Mesenchymal stem cell (in vitro differentiated cells and primary cell): ENCODE data around the gene HOXA7.

Experiments used
- DNase-seq: peaks from one replicate; pipeline ENCODE4 v3.0.0-alpha.2; 2013
- H2AFZ ChIP-seq: one replicate; pipeline ENCODE4 v1.6.1; 2013; ENCODE audit warnings: low read depth, mild to moderate bottlenecking, control low read depth, inconsistent platforms, low read length, moderate library complexity
- H2AK5ac ChIP-seq: 2 replicates; pipeline ENCODE4 v1.6.1; 2013; ENCODE audit warnings: low read length, moderate library complexity, mild to moderate bottlenecking, inconsistent platforms; ENCODE audit not compliant: severe bottlenecking
- H2BK120ac ChIP-seq: one replicate; pipeline ENCODE4 v1.6.1; 2013; ENCODE audit warnings: low read depth, mild to moderate bottlenecking, inconsistent platforms, low read length, moderate library complexity
- H2BK12ac ChIP-seq, 2 experiments: one replicate each; pipeline ENCODE4 v1.6.1; 2013; ENCODE audit warnings: inconsistent platforms in 2 of 2, low read length in 2 of 2, mild to moderate bottlenecking in 2 of 2, moderate library complexity in 2 of 2, control low read depth in 1 of 2
- H2BK15ac ChIP-seq: one replicate; pipeline ENCODE4 v1.6.1; 2013; ENCODE audit warnings: mild to moderate bottlenecking, low read depth, inconsistent platforms; ENCODE audit not compliant: poor library complexity, severe bottlenecking
- H2BK5ac ChIP-seq: 2 replicates; pipeline ENCODE4 v1.6.1; 2013; ENCODE audit warnings: low read depth, mild to moderate bottlenecking, low read length, control low read depth, inconsistent platforms; ENCODE audit not compliant: poor library complexity, severe bottlenecking
- H3K14ac ChIP-seq, 2 experiments: one replicate each; pipeline ENCODE4 v1.6.1; 2013; ENCODE audit warnings: inconsistent platforms in 2 of 2, low read length in 2 of 2, control low read depth in 1 of 2, mild to moderate bottlenecking in 1 of 2, moderate library complexity in 1 of 2
- H3K18ac ChIP-seq, 2 experiments: one replicate each; pipeline ENCODE4 v1.6.1; 2013; ENCODE audit warnings: inconsistent platforms in 2 of 2, low read length in 2 of 2, control low read depth in 1 of 2, low read depth in 1 of 2, mild to moderate bottlenecking in 1 of 2
- H3K23ac ChIP-seq, 2 experiments: one replicate each; pipeline ENCODE4 v1.6.1; 2013; ENCODE audit warnings: inconsistent platforms in 2 of 2, low read length in 2 of 2, mild to moderate bottlenecking in 2 of 2, moderate library complexity in 2 of 2, control low read depth in 1 of 2
- H3K27ac ChIP-seq: 2 replicates; pipeline ENCODE4 v1.5.1; 2013; ENCODE audit warnings: mild to moderate bottlenecking, moderate library complexity, low read length, control low read depth, inconsistent platforms; ENCODE audit not compliant: poor library complexity, severe bottlenecking
- H3K27me3 ChIP-seq, 2 experiments: 2 replicates each; pipeline versions ENCODE4 v1.6.1 to v1.7.0; 2013; ENCODE audit warnings: low read length in 2 of 2, mild to moderate bottlenecking in 2 of 2, moderate library complexity in 2 of 2, control low read depth in 1 of 2, inconsistent platforms in 1 of 2; ENCODE audit not compliant: control insufficient read depth in 1 of 2, insufficient read depth in 1 of 2
- H3K36me3 ChIP-seq, 2 experiments: 2 replicates each; pipeline versions ENCODE4 v1.6.1 to v1.7.0; 2013; ENCODE audit warnings: low read length in 2 of 2, control low read depth in 1 of 2, inconsistent platforms in 1 of 2, low read depth in 1 of 2, mild to moderate bottlenecking in 1 of 2; ENCODE audit not compliant: insufficient read depth in 2 of 2, control insufficient read depth in 1 of 2
- H3K4ac ChIP-seq, 2 experiments: one replicate each; pipeline ENCODE4 v1.6.1; 2013; ENCODE audit warnings: inconsistent platforms in 2 of 2, low read length in 2 of 2, mild to moderate bottlenecking in 2 of 2, moderate library complexity in 2 of 2, control low read depth in 1 of 2, low read depth in 1 of 2
- H3K4me1 ChIP-seq: 2 replicates; pipeline ENCODE4 v1.6.1; 2013; ENCODE audit warnings: low read depth, low read length, control low read depth; ENCODE audit not compliant: control insufficient read depth, insufficient read depth
- H3K4me2 ChIP-seq: 2 replicates; pipeline ENCODE4 v1.6.1; 2013; ENCODE audit warnings: low read length, mild to moderate bottlenecking, inconsistent platforms; ENCODE audit not compliant: poor library complexity, severe bottlenecking
- H3K4me3 ChIP-seq, 2 experiments: 2 replicates each; pipeline versions ENCODE4 v1.5.1 to v1.7.0; 2013; ENCODE audit warnings: low read length in 2 of 2, mild to moderate bottlenecking in 2 of 2, control low read depth in 1 of 2, low read depth in 1 of 2; ENCODE audit not compliant: insufficient read depth in 1 of 2
- H3K79me1 ChIP-seq: replicated peaks from 2 replicates; pipeline ENCODE4 v1.6.1; 2013; ENCODE audit warnings: mild to moderate bottlenecking, control low read depth, low read length, inconsistent platforms; ENCODE audit not compliant: poor library complexity, severe bottlenecking
- H3K9ac ChIP-seq: 2 replicates; pipeline ENCODE4 v1.7.0; 2013; ENCODE audit warnings: mild to moderate bottlenecking, low read length, moderate library complexity
- H3K9me3 ChIP-seq: 2 replicates; pipeline ENCODE4 v1.7.0; 2013; ENCODE audit warnings: mild to moderate bottlenecking, low read length; ENCODE audit not compliant: control insufficient read depth
- H4K8ac ChIP-seq: one replicate; pipeline ENCODE4 v1.6.1; 2013; ENCODE audit warnings: inconsistent platforms, mild to moderate bottlenecking, low read length, moderate library complexity
- H4K91ac ChIP-seq: one replicate; pipeline ENCODE4 v1.6.1; 2013; ENCODE audit warnings: mild to moderate bottlenecking, low read length, inconsistent platforms
- WGBS: methylation state at CpG from one replicate; pipeline ENCODE4 v1.1.7; 2013; ENCODE audit warnings: mixed read lengths; 5-methylcytosine and 5-hydroxymethylcytosine counted together

The HOXA7 gene

DNA sequence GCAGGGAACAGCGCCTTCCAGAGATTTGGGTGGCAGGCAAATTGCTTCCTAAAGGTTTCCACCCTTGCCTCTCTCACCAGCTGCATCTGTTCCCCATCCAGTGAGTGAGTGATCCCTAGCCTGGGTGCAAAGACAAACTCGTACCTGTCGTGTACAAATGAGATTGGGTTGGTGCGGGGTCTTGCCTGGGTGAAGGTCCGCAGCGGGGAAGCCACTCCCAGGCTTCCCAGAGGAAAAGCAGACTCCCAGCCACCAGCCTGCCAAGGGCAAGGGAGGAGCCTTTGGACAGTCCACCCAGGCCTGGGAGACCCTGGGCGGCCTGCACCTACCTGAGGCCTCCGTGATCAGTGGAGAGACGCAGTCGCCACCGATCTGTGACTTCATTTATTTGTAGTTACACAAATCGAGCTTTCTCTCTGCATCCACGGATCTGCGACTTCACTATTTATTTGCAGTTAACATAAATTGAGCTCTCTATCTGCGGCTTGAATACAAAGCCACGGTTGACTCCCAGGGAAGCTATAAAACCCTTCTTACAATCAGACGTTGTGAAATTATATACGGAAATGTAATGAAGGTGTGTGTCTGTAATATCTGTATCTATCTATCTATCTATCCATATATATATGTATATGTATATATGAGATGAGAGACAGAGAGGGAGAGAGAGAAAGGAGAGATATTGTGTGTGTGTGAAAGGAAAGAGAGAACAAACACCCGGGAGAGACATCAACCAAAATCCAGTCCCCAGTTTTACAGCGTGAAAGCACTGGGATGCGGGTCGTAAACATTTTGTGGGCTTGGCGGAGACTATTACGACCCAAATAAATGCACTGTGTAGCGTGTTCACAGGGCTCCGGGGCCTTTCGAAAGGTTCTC, 3.0 kb upstream of the HOXA7 start:
- no peak overlapping the region for H3K14ac ChIP-seq
- peak overlapping the region in 1 of 2 experiments; percentile 82 for H3K4me3 ChIP-seq
- H2BK120ac ChIP-seq = no peak overlapping the region
- peak overlapping the region; percentile 84 for H3K9ac ChIP-seq
- no peak overlapping the region for H2AFZ ChIP-seq
- H2BK15ac ChIP-seq = no peak overlapping the region
- no peak overlapping the region for H4K91ac ChIP-seq
- H4K8ac ChIP-seq = no peak overlapping the region
- H3K4ac ChIP-seq = no peak overlapping the region
- peaks cover 0 to 43% of the 10 kb centered on the region in 2 experiments for H3K27me3 ChIP-seq
- H3K4me1 ChIP-seq = peaks cover 24% of the 10 kb centered on the region
- peaks cover 15 to 32% of the 10 kb centered on the region in 2 experiments for H3K36me3 ChIP-seq
- H3K9me3 ChIP-seq = no peaks in the 10 kb centered on the region
- WGBS = 76% methylated on average over 25 of the region's 27 CpGs
- no peak overlapping the region for H3K23ac ChIP-seq
- DNase-seq = no peak
- no peak overlapping the region for H3K18ac ChIP-seq
- H2BK12ac ChIP-seq = no peak overlapping the region
- H2AK5ac ChIP-seq = no peak overlapping the region
- no peak overlapping the region for H2BK5ac ChIP-seq
- H3K27ac ChIP-seq = no peak overlapping the region
- H3K79me1 ChIP-seq = peaks cover 5% of the 10 kb centered on the region
- no peak overlapping the region for H3K4me2 ChIP-seq

DNA sequence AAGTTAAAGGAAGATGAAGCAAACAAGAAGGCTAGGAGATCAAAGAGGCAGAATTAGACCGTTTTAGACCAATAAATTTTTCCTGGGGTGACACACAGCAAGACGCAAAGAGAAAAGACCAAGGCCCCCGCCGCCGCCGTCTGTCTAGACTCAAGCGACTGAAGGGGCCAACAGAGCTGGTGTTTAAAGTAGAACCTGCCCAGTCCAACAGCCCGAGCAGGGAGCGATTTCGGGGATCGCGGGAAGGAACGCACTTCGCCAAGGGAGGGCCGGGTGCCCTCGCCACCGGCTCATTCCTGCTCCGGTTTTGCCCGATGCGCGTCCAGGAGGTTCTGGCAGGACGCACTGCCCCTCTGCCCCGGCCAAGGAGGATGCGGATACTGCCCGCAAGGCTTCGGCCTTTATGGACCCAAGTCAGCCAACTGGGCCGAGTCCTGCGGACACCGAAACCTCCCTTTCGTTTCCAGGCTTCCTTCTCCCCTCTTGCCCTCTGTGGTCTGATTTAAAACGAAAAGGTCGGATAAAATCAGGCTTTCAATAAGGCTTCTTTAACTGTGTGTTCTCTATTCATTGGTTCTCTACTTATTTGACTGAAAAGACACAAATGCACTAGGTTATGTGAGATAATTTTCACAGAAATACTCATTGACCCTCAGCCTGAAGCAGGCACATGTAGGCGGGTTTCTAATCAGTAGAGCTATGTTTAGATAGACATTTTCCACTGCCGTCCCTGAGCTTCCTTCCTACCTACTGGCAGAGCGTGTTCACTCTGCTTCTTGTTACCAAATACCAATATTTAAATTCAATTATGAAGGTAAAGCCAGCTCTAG, 2.2 kb upstream of the HOXA7 start:
- H2AK5ac ChIP-seq = no peak overlapping the region
- DNase-seq = no peak
- H3K14ac ChIP-seq = no peak overlapping the region
- H2BK12ac ChIP-seq = no peak overlapping the region
- H3K4ac ChIP-seq = no peak overlapping the region
- no peak overlapping the region for H3K18ac ChIP-seq
- H3K9ac ChIP-seq = no peak overlapping the region
- H3K27ac ChIP-seq = no peak overlapping the region
- H3K23ac ChIP-seq = no peak overlapping the region
- H3K36me3 ChIP-seq = peaks cover 15 to 23% of the 10 kb centered on the region in 2 experiments
- WGBS = 77% methylated on average over 33 of the region's 35 CpGs
- H4K8ac ChIP-seq = peak overlapping the region; percentile 8
- H3K4me2 ChIP-seq = no peak overlapping the region
- peaks cover 22% of the 10 kb centered on the region for H3K4me1 ChIP-seq
- H4K91ac ChIP-seq = no peak overlapping the region
- no peak overlapping the region for H2BK5ac ChIP-seq
- H3K4me3 ChIP-seq = no peak overlapping the region
- no peaks in the 10 kb centered on the region for H3K9me3 ChIP-seq
- no peak overlapping the region for H2BK15ac ChIP-seq
- H2AFZ ChIP-seq = no peak overlapping the region
- H3K79me1 ChIP-seq = peaks cover 5% of the 10 kb centered on the region
- no peak overlapping the region for H2BK120ac ChIP-seq
- peaks cover 0 to 52% of the 10 kb centered on the region in 2 experiments for H3K27me3 ChIP-seq

DNA sequence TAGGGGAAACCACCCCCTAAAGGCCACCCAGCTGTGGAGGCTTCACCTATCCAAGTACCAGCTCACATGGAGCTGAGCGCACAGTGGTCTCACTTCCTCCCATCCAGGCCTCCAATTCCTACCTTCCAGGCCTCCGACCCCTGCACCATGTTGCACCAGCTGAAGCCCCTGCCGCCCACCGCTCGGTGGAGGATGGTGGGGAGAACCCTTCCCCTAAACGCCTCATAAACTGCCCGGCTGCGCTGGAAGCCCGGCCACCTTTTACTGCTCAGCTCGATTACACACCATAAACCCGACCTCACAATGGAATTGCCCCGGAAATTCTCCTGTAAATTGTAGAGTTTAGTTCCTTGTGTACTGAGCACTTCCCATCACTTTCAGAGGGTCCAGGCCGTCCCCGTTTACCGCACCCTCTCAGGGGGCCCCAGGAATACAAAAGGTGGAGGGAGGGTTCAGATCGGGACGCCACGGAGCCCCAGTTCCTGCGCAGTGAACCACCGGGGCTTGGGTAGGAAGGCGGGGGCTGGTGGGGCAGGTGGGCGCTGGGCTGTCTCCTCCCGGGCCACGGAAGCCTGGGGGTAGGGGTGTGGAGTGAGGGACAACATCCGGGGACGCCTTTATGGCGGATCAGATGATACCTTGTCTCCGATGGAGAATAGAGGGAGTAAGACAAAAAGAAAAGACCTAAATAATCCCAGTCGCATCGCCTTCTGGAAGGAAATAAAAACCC, 1.4 kb upstream of the HOXA7 start:
- DNase-seq = no peak
- H3K23ac ChIP-seq = no peak overlapping the region
- H2BK5ac ChIP-seq = no peak overlapping the region
- WGBS = 61% methylated on average over 26 of the region's 30 CpGs
- no peak overlapping the region for H3K27ac ChIP-seq
- H3K36me3 ChIP-seq = peaks cover 7 to 19% of the 10 kb centered on the region in 2 experiments
- no peak overlapping the region for H2AK5ac ChIP-seq
- no peak overlapping the region for H4K8ac ChIP-seq
- peaks cover 5% of the 10 kb centered on the region for H3K79me1 ChIP-seq
- H3K27me3 ChIP-seq = peaks cover 0 to 59% of the 10 kb centered on the region in 2 experiments
- H2AFZ ChIP-seq = no peak overlapping the region
- no peaks in the 10 kb centered on the region for H3K9me3 ChIP-seq
- H3K14ac ChIP-seq = no peak overlapping the region
- no peak overlapping the region for H3K4me2 ChIP-seq
- H3K4ac ChIP-seq = no peak overlapping the region
- H4K91ac ChIP-seq = no peak overlapping the region
- H2BK120ac ChIP-seq = no peak overlapping the region
- peak overlapping the region in 1 of 2 experiments; percentile 82 for H3K4me3 ChIP-seq
- H3K9ac ChIP-seq = peak overlapping the region; percentile 77
- no peak overlapping the region for H2BK15ac ChIP-seq
- peaks cover 18% of the 10 kb centered on the region for H3K4me1 ChIP-seq
- no peak overlapping the region for H2BK12ac ChIP-seq
- H3K18ac ChIP-seq = no peak overlapping the region
